ENCODE results near the gene DCUN1D3. TPM values are rescaled to one million over a fixed set of nuclear protein-coding genes. Genes with fewer than 3 reads are reported as not detected.

Gene DCUN1D3
- total RNA-seq, 2 experiments from 2014 or later = 4.2 to 5.1 TPM

DNA sequence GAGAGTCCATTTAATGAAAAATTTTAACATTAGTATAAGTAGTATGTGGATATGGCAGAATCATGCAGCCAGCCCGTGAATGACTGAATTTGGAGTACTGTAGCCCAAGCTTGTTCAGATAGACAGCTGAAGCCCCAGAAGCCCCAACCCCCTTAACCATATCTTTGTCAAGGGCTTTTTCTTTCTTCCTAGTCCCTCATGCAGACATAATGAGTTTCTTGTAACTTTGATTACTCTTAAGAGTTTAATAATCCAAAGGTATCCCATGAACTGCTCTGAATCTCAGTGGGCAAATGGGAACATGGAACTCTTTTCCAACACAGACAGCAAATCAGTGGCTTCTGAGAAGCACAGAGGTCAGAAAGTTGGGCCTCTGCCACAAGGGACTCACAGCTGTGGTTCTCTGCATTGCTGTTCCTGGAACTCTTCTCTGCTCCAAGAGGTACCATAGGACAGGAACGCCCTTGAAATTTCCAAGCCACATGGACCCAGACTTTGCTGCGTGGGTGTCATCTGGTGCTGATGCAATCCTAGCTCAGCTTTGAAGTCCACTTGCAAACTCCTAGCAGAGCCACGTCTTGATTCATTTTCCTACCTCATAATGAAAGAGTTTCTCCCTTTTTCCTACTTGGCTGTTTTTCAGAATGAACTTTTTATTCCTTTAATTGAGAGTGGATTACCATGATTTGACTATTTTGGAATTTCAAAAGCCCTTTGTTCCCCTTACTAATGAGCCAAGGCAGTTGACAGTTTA, 18.5 kb upstream of the DCUN1D3 start:
- H3K4me3 Mint-ChIP-seq = no peak overlapping the region
- CTCF ChIA-PET = no interaction called here
- peaks cover 11% of the 10 kb centered on the region for H3K4me1 Mint-ChIP-seq
- intact Hi-C loops (cut with DNase I, micrococcal nuclease) = no loop called here
- H3K36me3 Mint-ChIP-seq (ENCODE audit: low read depth) = peaks cover 24% of the 10 kb centered on the region
- DNase-seq (peak; percentile 22), ATAC-seq (peak; percentile 26)
- peak overlapping the region; percentile 27 for H3K27ac Mint-ChIP-seq
- H3K27me3 Mint-ChIP-seq = no peaks in the 10 kb centered on the region
- POLR2A ChIA-PET = no interaction called here
- no peaks in the 10 kb centered on the region for H3K9me3 Mint-ChIP-seq (ENCODE audit: low read depth)

DNA sequence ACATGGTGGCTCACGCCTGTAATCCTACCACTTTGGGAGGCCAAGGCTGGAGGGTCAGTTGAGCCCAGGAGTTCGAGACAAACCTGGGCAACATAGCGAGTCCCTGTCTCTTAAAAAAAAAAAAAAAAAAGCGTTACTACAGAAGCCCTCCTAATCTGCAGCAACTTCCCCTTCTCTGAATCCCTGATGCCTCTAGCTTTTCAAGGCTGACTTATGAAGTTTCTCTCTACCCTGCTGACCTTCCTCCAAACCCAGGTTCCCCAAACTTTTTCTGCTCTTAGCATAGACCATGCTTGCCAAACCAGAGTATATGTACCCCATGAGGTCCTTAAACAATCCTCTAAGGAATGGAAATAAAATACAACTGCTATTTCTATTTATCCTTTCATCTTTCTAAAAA, 16.8 kb upstream of the DCUN1D3 start:
- ATAC-seq (no peak), DNase-seq (no peak)
- peaks cover 19% of the 10 kb centered on the region for H3K36me3 Mint-ChIP-seq (ENCODE audit: low read depth)
- no peak overlapping the region for H3K4me3 Mint-ChIP-seq
- H3K27ac Mint-ChIP-seq = no peak overlapping the region
- H3K27me3 Mint-ChIP-seq = no peaks in the 10 kb centered on the region
- no peaks in the 10 kb centered on the region for H3K9me3 Mint-ChIP-seq (ENCODE audit: low read depth)
- ChIA-PET CTCF (no interaction called here), POLR2A (interaction anchor here (0.6 kb wide), 1 partner anchor 220 kb away, joined by 4 read pairs; no protein-coding TSS in a partner anchor)
- peaks cover 11% of the 10 kb centered on the region for H3K4me1 Mint-ChIP-seq
- intact Hi-C loops (cut with DNase I, micrococcal nuclease) = no loop called here

DNA sequence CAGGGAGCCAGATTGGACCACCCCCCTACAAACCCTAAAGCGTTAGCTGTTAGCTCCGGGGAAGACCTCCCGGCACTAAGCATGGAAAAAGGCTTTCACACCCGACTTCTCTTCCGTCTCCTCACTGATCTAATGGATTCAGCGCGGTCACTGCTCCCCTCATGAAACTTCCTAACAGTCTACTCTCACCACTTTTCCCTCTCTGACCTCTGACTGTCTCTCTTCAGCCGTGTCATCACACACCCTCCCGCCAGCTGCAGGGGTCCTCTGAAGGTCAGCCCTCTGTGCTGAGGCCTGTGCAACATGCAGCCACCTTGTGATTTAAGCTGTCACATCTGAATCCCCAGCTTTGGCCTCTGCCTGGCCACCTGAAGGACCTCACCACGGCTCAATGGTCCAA, 16.1 kb upstream of the DCUN1D3 start:
- Mint-ChIP-seq H3K27me3 (no peaks in the 10 kb centered on the region), H3K4me3 (no peak overlapping the region), H3K4me1 (peaks cover 13% of the 10 kb centered on the region), H3K27ac (no peak overlapping the region), H3K9me3 (ENCODE audit: low read depth) (no peaks in the 10 kb centered on the region), H3K36me3 (ENCODE audit: low read depth) (peaks cover 19% of the 10 kb centered on the region)
- no peak for DNase-seq
- CTCF ChIA-PET = interaction anchor here (0.6 kb wide), 1 partner anchor 48 kb away, joined by 3 read pairs; no protein-coding TSS in a partner anchor
- no peak for ATAC-seq
- intact Hi-C loops (cut with DNase I, micrococcal nuclease) = no loop called here
- POLR2A ChIA-PET = interaction anchor here (0.6 kb wide), 1 partner anchor 221 kb away, joined by 4 read pairs; no protein-coding TSS in a partner anchor

DNA sequence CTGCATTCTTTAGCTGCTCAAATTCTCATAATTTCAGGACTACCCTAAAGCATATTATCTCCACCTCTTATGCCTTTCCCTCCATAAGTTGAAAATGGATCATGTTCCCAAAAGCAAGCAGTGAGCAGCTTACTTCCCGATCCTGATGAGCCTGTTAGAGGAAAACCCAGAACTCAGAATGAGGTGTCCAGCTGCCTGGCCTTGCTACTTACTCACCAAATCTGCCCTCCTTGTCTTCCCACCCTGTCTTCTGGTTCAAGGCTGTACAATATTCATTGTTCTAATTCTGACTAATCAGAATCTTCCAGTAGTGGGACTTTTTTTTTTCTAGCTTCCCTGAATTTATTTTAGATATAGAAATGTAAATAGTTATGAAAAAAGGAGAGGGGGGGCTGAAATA, 11.2 kb upstream of the DCUN1D3 start:
- intact Hi-C loops (cut with DNase I, micrococcal nuclease) = loop anchor here (1.0 to 2.0 kb wide), 5 partner anchors 11 to 37 kb away; partner anchors contain the start of genes DCUN1D3 (in 1 of the 2) and LYRM1 (in 1 of the 2)
- no peak overlapping the region for H3K4me3 Mint-ChIP-seq
- peaks cover 21% of the 10 kb centered on the region for H3K4me1 Mint-ChIP-seq
- DNase-seq (peak; percentile 10), ATAC-seq (peak; percentile 49)
- H3K9me3 Mint-ChIP-seq (ENCODE audit: low read depth) = no peaks in the 10 kb centered on the region
- peak overlapping the region; percentile 62 for H3K27ac Mint-ChIP-seq
- peaks cover 14% of the 10 kb centered on the region for H3K36me3 Mint-ChIP-seq (ENCODE audit: low read depth)
- CTCF ChIA-PET = interaction anchor here (0.5 to 1.3 kb wide), 3 partner anchors 33 to 64 kb away, joined by 3 to 5 read pairs (median 3); no protein-coding TSS in a partner anchor
- no peaks in the 10 kb centered on the region for H3K27me3 Mint-ChIP-seq
- POLR2A ChIA-PET = interaction anchor here (0.7 to 2.1 kb wide), 4 partner anchors 11 to 32 kb away, joined by 4 to 10 read pairs (median 4); partner anchors contain the start of genes DCUN1D3 and LYRM1

DNA sequence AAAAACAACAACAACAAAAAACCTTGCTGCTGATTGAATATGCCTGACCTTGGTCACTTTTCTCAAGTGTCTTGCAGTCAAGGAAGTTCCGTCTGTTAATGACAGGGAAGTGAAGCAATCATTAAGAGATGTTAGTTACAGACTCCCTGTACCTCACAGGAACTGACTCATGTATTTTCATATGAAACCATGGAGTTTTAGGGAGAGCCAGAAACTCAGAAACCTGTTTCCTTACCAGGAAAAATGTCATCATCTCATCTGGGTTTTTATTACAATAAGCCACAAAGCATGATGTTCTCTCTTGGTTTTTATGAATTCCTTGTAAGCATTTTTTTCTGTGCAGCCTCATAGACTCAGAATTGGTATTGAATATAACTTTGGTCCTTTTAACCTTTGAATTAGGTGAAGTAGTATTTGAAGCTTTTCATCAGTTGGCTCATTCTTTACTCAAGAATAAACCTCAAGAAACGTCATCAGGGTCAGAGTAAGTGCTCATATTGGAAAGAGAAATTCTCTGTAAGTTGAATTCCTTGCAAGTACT, 10.7 kb upstream of the DCUN1D3 start:
- no peaks in the 10 kb centered on the region for H3K27me3 Mint-ChIP-seq
- CTCF ChIA-PET = interaction anchor here (0.5 to 1.3 kb wide), 2 partner anchors 33 to 45 kb away, joined by 3 to 5 read pairs; no protein-coding TSS in a partner anchor
- no peaks in the 10 kb centered on the region for H3K9me3 Mint-ChIP-seq (ENCODE audit: low read depth)
- DNase-seq = no peak
- peaks cover 23% of the 10 kb centered on the region for H3K4me1 Mint-ChIP-seq
- H3K4me3 Mint-ChIP-seq = no peak overlapping the region
- POLR2A ChIA-PET = interaction anchor here (0.7 to 2.1 kb wide), 3 partner anchors 10 to 33 kb away, joined by 4 to 5 read pairs (median 4); partner anchors contain the start of genes DCUN1D3 and LYRM1
- peak overlapping the region; percentile 62 for H3K27ac Mint-ChIP-seq
- ATAC-seq = peak; percentile 80
- H3K36me3 Mint-ChIP-seq (ENCODE audit: low read depth) = peaks cover 15% of the 10 kb centered on the region
- intact Hi-C loops (cut with DNase I, micrococcal nuclease) = loop anchor here (1.0 to 2.0 kb wide), 5 partner anchors 11 to 37 kb away; partner anchors contain the start of genes DCUN1D3 (in 2 of the 2) and LYRM1 (in 2 of the 2)

DNA sequence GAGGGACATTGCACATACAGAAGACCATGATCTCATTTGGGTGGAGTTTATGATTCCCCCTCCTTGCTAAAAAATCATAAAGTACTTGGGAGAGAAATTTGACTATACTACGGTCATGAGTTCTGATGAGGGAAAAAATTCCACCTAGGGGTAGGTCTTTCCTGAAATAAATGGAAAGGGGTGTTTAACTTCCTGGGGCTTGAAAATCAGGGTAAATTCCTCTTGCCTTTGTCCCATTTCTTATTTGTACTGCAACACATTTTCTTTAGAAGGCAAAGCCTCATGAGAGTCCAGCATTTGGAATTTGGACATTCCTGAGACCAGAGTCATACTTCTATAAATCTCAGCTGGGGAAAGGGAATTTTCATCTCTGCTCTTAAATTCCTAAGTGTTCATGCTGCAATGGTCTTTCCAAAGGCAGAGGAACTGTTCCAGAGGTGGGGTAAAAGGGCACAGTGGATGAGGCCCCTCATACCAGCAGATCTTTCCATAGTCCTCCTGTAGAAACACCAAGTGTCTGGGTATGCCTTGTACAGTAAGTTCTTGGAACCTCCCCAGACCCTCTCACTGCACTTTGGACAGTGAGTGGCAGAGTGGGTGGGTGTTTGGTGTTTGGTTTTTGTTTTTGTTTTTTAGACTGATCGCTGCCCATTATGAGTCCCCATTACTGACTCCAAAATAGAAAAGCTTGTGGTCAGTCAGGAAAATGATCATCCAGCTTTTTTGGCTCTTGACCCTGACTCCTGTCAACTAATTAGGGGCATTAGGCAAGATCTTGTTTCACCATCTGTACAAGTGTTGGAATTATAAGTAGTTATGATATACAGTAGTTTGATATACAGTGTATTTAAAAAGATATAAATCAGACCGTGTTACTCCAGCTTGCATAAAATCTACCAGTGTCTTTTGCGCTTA, 6.4 kb upstream of the DCUN1D3 start:
- Mint-ChIP-seq H3K4me3 (no peak overlapping the region), H3K36me3 (ENCODE audit: low read depth) (peaks cover 24% of the 10 kb centered on the region), H3K27me3 (no peaks in the 10 kb centered on the region), H3K9me3 (ENCODE audit: low read depth) (no peaks in the 10 kb centered on the region), H3K27ac (no peak overlapping the region), H3K4me1 (peaks cover 58% of the 10 kb centered on the region)
- ChIA-PET POLR2A (interaction anchor here (0.9 kb wide), 1 partner anchor 113 kb away, joined by 4 read pairs; no protein-coding TSS in a partner anchor), CTCF (interaction anchor here (1.1 kb wide), 1 partner anchor 14 kb away, joined by 3 read pairs; no protein-coding TSS in a partner anchor)
- intact Hi-C loops (cut with DNase I, micrococcal nuclease) = loop anchor here in 1 of 2 experiments (10.0 kb wide), 1 partner anchor 618 kb away; no protein-coding TSS in a partner anchor
- DNase-seq (no peak), ATAC-seq (no peak)

DNA sequence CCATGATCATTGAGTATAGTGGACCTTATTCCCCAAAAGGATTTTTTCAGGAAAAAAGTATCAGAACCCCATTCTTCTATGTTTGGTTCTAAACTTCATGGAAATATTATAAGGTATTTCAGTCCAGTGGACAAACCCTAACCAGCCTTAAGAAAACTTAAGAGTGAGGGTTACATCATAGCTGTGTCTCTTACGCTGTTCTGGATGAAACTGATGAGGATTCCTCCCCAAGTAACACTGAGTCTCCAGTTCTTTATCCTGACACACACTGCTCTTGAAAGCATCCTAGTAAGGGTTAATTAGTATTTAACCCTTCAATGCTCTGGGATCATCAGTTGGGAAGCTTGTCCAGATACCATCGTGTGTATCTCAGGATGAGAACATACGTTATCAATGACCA, 5.4 kb upstream of the DCUN1D3 start:
- ATAC-seq = no peak
- Mint-ChIP-seq H3K4me3 (no peak overlapping the region), H3K9me3 (ENCODE audit: low read depth) (no peaks in the 10 kb centered on the region), H3K36me3 (ENCODE audit: low read depth) (peaks cover 32% of the 10 kb centered on the region), H3K27me3 (no peaks in the 10 kb centered on the region), H3K27ac (no peak overlapping the region), H3K4me1 (peaks cover 52% of the 10 kb centered on the region)
- CTCF ChIA-PET = no interaction called here
- POLR2A ChIA-PET = no interaction called here
- no peak for DNase-seq
- intact Hi-C loops (cut with DNase I, micrococcal nuclease) = loop anchor here in 1 of 2 experiments (10.0 kb wide), 1 partner anchor 619 kb away; no protein-coding TSS in a partner anchor

DNA sequence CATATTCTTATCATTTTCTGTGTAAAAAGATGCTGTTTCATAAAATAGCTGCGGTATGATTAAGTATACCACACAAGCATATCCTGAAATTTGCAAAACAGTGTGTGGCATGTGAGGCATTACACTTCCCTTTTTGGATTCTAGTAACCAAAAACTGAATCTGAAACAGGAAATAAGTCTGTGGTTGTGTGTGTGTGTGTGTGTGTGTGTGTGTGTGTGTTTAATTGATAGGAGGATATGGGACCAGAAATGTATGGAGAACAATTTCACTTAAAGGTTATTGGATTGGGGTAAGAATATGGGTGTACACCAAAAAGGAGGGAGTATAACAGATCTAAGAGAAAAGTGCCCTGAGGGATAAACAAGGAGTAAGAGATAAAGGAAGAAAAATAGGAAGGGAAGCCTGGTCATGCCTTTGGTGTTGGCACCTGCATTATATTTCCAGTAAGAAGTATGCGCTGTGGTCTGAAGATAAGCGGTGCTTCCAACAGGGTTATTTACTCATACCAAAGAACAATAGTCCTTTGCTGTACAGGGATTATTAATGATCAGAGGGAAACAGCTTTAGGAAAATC, 4.4 kb upstream of the DCUN1D3 start:
- DNase-seq = no peak
- Mint-ChIP-seq H3K9me3 (ENCODE audit: low read depth) (no peaks in the 10 kb centered on the region), H3K36me3 (ENCODE audit: low read depth) (peaks cover 32% of the 10 kb centered on the region), H3K27me3 (no peaks in the 10 kb centered on the region), H3K4me1 (peaks cover 43% of the 10 kb centered on the region), H3K4me3 (peak overlapping the region; percentile 34), H3K27ac (peak overlapping the region; percentile 28)
- no peak for ATAC-seq
- CTCF ChIA-PET = interaction anchor here (0.7 kb wide), 1 partner anchor 1020 kb away, joined by 4 read pairs; the partner anchor contains the start of gene GPRC5B
- intact Hi-C loops (cut with DNase I, micrococcal nuclease) = loop anchor here (5.0 to 10.0 kb wide), 3 partner anchors 618 to 1187 kb away; partner anchors contain the start of genes IQCK (in 1 of the 2) and KNOP1 (in 1 of the 2)
- POLR2A ChIA-PET = no interaction called here

DNA sequence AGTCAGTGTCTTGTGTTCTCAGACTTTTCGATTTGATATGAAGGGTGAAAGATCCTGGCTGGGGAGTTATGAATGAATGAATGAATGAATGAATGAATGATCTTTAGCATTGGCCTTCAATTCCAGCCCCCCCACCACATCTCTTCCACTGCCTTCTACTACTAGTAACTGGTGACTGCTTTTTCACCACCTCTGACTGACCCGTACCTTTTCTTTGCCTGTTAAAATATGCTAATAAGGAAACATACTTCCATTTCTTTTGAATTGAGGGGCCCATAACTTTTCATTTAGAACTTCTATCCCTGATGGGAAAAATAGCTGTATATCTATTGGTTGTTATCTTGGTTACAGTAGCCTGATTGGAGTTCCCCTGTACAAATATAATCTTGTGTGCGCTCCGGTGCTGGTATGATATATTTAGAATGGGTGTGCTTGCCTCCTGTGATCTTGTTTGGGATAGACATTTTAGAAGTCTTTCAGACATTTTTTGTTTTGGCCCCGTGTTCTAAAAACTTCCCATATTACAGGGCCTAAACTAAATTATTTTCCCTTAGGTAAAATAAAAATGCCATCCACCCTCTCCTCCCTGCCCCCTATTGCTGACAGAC, 3.8 kb upstream of the DCUN1D3 start:
- POLR2A ChIA-PET = interaction anchor here (0.5 to 0.7 kb wide), 2 partner anchors 8 to 182 kb away, joined by 3 read pairs; no protein-coding TSS in a partner anchor
- ATAC-seq (no peak), DNase-seq (no peak)
- intact Hi-C loops (cut with DNase I, micrococcal nuclease) = loop anchor here (5.0 to 10.0 kb wide), 3 partner anchors 618 to 1187 kb away; partner anchors contain the start of genes IQCK (in 1 of the 2) and KNOP1 (in 1 of the 2)
- peaks cover 32% of the 10 kb centered on the region for H3K36me3 Mint-ChIP-seq (ENCODE audit: low read depth)
- CTCF ChIA-PET = interaction anchor here (0.5 to 0.7 kb wide), 3 partner anchors 101 to 1019 kb away, joined by 3 to 4 read pairs (median 3); partner anchors contain the start of gene GPRC5B
- peak overlapping the region; percentile 34 for H3K4me3 Mint-ChIP-seq
- H3K27ac Mint-ChIP-seq = peak overlapping the region; percentile 28
- no peaks in the 10 kb centered on the region for H3K9me3 Mint-ChIP-seq (ENCODE audit: low read depth)
- no peaks in the 10 kb centered on the region for H3K27me3 Mint-ChIP-seq
- peaks cover 47% of the 10 kb centered on the region for H3K4me1 Mint-ChIP-seq

Data from activated CD4-positive, alpha-beta T cell treated with anti-CD3 and anti-CD28 coated beads for 36 hours (primary cell).